ENCODE measurements around the gene ELP1. TPM values are rescaled to one million over a fixed set of nuclear protein-coding genes. Genes with fewer than 3 reads are reported as not detected.

Gene ELP1
- total and polyA plus RNA-seq, 2 experiments from 2014 or later: 25.0 to 31.7 TPM

DNA sequence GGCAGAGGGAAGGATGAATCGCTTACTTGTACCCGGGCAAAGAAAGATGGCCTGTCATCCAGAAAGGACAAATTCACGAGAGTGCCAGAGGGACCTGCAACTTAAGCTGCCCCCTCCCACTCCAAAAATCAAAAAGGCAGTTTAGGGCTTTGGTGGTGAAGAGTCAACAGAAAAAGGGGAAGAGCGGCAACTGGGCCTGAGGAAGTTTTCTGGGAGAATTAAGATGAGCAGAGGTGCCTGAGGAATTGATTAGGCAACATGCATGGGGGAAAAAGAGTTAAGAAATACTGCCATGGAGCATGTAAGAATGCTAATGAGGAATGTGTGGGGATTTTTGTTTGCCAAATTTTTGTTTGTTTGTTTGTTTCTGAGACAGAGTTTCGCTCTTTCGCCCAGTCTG lies 76.4 kb downstream of the ELP1 start:
- H3K9me3 ChIP-seq (ENCODE audit: low read depth): no peaks in the 10 kb centered on the region
- H3K27me3 ChIP-seq: no peaks in the 10 kb centered on the region
- no peak overlapping the region for H3K27ac ChIP-seq
- no peaks in the 10 kb centered on the region for H3K36me3 ChIP-seq
- TF ChIP-seq, protein P1, sequence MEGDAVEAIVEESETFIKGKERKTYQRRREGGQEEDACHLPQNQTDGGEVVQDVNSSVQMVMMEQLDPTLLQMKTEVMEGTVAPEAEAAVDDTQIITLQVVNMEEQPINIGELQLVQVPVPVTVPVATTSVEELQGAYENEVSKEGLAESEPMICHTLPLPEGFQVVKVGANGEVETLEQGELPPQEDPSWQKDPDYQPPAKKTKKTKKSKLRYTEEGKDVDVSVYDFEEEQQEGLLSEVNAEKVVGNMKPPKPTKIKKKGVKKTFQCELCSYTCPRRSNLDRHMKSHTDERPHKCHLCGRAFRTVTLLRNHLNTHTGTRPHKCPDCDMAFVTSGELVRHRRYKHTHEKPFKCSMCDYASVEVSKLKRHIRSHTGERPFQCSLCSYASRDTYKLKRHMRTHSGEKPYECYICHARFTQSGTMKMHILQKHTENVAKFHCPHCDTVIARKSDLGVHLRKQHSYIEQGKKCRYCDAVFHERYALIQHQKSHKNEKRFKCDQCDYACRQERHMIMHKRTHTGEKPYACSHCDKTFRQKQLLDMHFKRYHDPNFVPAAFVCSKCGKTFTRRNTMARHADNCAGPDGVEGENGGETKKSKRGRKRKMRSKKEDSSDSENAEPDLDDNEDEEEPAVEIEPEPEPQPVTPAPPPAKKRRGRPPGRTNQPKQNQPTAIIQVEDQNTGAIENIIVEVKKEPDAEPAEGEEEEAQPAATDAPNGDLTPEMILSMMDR (IDR thresholded peaks at IDR 0.05; ENCODE audit: low read depth, low read length): no peak
- H3K4me1 ChIP-seq (ENCODE audit: low read depth): no peaks in the 10 kb centered on the region
- H3K4me3 ChIP-seq: no peak overlapping the region
- no peak for DNase-seq (ENCODE audit: low read depth in 1 of 2, low spot score in 1 of 2)

DNA sequence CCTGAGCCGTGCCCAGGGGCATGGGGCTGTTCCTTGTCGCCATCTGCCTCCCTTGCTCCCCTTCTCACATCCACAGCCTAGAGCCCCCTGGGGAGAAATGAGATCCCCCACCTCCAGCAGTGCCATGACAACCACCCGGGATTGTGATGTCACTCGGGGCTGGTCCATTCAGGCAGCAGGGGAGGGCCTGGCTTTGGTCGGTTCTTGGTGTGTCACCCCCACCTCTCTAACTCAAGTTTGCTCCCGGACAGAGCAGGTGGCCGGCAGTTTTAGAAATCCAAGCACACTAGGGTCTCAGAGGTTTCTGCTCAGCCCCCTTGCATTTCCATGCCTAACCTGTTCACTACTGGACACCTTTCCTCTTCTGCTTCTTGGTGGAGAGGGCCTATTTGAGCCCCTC lies 78.0 kb downstream of the ELP1 start, which contains the start of gene ACTL7B:
ACTL7B (minus strand) TSS at position 99 of the 400 bp plus-strand sequence; CDS start at position 43, 56 bp downstream.
- Histone ChIP-seq H3K9me3 (ENCODE audit: low read depth) (no peaks in the 10 kb centered on the region), H3K27ac (no peak within 1 kb of the TSS), H3K4me1 (ENCODE audit: low read depth) (peaks cover 7% of the 10 kb centered on the region), H3K4me3 (no peak within 1 kb of the TSS), H3K27me3 (no peaks in the 10 kb centered on the region), H3K36me3 (no peaks in the 10 kb centered on the region)
- no peak for DNase-seq (ENCODE audit: low read depth in 1 of 2, low spot score in 1 of 2)
- TF ChIP-seq, protein P1 (IDR thresholded peaks at IDR 0.05; ENCODE audit: low read depth, low read length): no peak

DNA sequence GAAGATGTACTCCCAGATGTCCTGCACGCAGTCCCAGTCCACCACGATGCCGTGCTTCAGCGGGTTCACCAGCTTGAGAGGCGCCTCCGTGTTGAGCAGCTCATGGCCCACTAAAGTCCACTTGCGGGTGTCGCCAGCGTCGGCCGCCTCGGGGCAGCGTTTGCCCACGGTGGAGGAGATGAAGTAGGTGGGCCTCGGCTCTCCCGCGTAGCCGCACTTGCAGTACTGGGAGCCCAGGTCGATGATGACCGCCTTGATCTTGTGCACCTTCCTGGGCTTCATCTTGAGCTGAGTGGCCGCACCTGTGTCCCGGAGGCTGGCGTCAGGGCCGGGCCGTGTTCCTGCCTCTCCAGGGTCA lies 78.4 kb downstream of the ELP1 start:
- no peak for DNase-seq (ENCODE audit: low read depth in 1 of 2, low spot score in 1 of 2)
- TF ChIP-seq, protein P1 (IDR thresholded peaks at IDR 0.05; ENCODE audit: low read depth, low read length): no peak
- Histone ChIP-seq H3K9me3 (ENCODE audit: low read depth) (no peaks in the 10 kb centered on the region), H3K27me3 (no peaks in the 10 kb centered on the region), H3K27ac (no peak overlapping the region), H3K36me3 (no peaks in the 10 kb centered on the region), H3K4me1 (ENCODE audit: low read depth) (peaks cover 7% of the 10 kb centered on the region), H3K4me3 (no peak overlapping the region)

DNA sequence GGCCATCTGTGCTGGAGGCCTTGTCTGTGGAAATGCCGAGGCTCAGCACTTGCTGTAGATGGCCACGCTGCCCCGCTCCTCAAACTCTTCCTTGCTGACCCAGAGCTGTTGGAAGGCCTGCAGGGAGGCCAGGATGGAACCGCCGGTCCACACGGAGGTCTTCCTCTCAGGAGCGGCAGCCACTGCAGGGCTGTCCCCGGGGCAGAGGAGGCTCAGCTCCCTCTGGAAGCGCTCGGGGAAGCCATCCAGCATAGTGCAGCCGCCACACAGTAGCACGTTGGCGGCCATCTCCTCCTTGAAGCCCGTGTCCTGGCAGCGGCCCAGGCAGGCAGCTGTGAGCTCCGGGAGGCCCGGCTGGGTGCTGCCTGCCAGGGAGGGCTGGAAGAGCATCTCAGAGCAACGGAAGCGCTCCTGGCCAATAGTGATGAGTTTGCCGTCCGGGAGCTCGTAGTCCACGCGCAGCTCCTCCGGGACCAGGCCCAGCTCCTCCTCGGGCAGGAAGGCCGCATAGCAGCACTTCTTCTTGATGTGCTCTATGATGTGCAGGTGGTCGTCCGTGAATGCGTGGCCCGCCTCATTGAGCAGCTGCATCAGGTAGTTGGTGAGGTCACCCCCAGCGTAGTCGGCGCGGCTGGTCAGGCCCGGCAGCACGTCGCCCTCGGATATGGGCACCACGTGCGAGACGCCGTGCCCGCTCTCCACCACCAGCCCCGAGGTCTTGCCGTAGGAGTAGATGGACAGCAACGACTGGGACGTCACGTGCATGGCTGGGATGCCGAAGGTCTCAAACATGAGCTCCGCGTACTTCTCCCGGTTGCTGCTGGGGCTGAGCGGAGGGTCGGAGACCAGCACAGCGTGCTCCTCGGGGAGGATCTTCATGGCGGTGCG lies 79.0 kb downstream of the ELP1 start:
- peaks cover 7% of the 10 kb centered on the region for H3K4me1 ChIP-seq (ENCODE audit: low read depth)
- peak in 1 of 2 donors; percentile 18 for DNase-seq (ENCODE audit: low read depth in 1 of 2, low spot score in 1 of 2)
- H3K9me3 ChIP-seq (ENCODE audit: low read depth): no peaks in the 10 kb centered on the region

DNA sequence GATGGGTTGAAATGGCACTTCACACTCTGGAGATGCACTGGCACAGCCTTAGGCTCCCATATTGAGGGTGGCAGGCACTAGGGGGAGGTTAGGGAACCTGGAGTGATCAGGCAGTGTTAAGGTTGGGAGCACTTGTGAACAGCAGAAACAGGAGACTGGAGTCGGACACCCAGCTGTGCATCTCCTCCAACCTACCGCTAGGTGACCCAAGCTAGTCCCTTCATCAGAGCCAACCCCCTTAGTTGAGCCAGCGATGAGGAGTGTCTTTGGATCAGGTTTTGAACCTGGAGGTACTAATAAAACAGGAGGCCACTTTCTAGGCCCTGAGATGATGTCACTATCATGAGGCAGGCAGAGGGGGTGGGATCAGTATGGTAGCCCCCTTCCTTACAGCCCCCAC lies 79.8 kb downstream of the ELP1 start:
- H3K27me3 ChIP-seq: no peaks in the 10 kb centered on the region
- DNase-seq (ENCODE audit: low read depth in 1 of 2, low spot score in 1 of 2): no peak
- peaks cover 7% of the 10 kb centered on the region for H3K4me1 ChIP-seq (ENCODE audit: low read depth)
- no peak overlapping the region for H3K4me3 ChIP-seq
- H3K27ac ChIP-seq: no peak overlapping the region
- H3K36me3 ChIP-seq: no peaks in the 10 kb centered on the region
- TF ChIP-seq, protein P1 (IDR thresholded peaks at IDR 0.05; ENCODE audit: low read depth, low read length): no peak
- H3K9me3 ChIP-seq (ENCODE audit: low read depth): no peaks in the 10 kb centered on the region

More for the DNA sequence above, 79.0 kb downstream of the ELP1 start:
- H3K27me3 ChIP-seq: no peaks in the 10 kb centered on the region
- no peak overlapping the region for H3K4me3 ChIP-seq
- TF ChIP-seq, protein P1 (IDR thresholded peaks at IDR 0.05; ENCODE audit: low read depth, low read length): no peak
- no peaks in the 10 kb centered on the region for H3K36me3 ChIP-seq
- H3K27ac ChIP-seq: no peak overlapping the region
